Neural cell (in vitro differentiated cells): ENCODE measurements around the gene ELMOD1. TPM values are rescaled to one million over a fixed set of nuclear protein-coding genes. Genes with fewer than 3 reads are reported as not detected.
A peak's percentile ranks its signal among the peaks of the same experiment; 100 is the strongest.

Source experiments
- H2AFZ ChIP-seq: fragments of 200-600, 300-800 bp; sonication (generic), shearing (Covaris generic); 2 replicates; pipeline ENCODE4 v1.6.0; 2014; ENCODE audit warnings: low read depth, mild to moderate bottlenecking, antibody characterized with exemption, low read length, moderate library complexity
- H3F3A ChIP-seq: fragments of 200-600 bp; shearing (Covaris generic); 2 replicates; pipeline ENCODE4 v1.6.1; 2016; ENCODE audit warnings: mild to moderate bottlenecking, moderate library complexity, mixed read lengths, antibody characterized with exemption, low read length; ENCODE audit not compliant: insufficient read depth, poor library complexity, severe bottlenecking
- H3K27ac ChIP-seq: fragments of 200-600, 300-800 bp; sonication (generic), shearing (Covaris generic); 2 replicates; pipeline ENCODE4 v1.5.1; 2014; ENCODE audit warnings: mild to moderate bottlenecking, low read length, moderate library complexity
- H3K27me3 ChIP-seq: fragments of 300-800, 200-600 bp; sonication (generic), shearing (Covaris generic); 2 replicates; pipeline ENCODE4 v1.6.0; 2014; ENCODE audit warnings: mild to moderate bottlenecking, low read depth, low read length, moderate library complexity; ENCODE audit not compliant: insufficient read depth
- H3K36me3 ChIP-seq: fragments of 300-800, 200-600 bp; sonication (generic), shearing (Covaris generic); 2 replicates; pipeline ENCODE4 v1.5.1; 2014; ENCODE audit warnings: mild to moderate bottlenecking, antibody characterized with exemption, low read length, moderate library complexity; ENCODE audit not compliant: insufficient read depth
- H3K4me2 ChIP-seq: fragments of 300-800, 200-600 bp; sonication (generic), shearing (Covaris generic); 2 replicates; pipeline ENCODE4 v1.6.0; 2014; ENCODE audit warnings: mild to moderate bottlenecking, low read length
- H3K4me3 ChIP-seq: fragments of 300-800, 200-600 bp; sonication (generic), shearing (Covaris generic); 2 replicates; pipeline ENCODE4 v1.5.1; 2014; ENCODE audit warnings: mild to moderate bottlenecking, low read length, moderate library complexity
- H3K79me2 ChIP-seq: fragments of 200-600 bp; shearing (Covaris generic); replicated peaks from 2 replicates; pipeline ENCODE4 v1.6.0; 2014; ENCODE audit warnings: mild to moderate bottlenecking, low read length, moderate library complexity; ENCODE audit not compliant: insufficient read depth
- H3K9ac ChIP-seq: fragments of 300-800, 200-600 bp; sonication (generic), shearing (Covaris generic); 2 replicates; pipeline ENCODE4 v1.6.1; 2016; ENCODE audit warnings: mild to moderate bottlenecking, low read length, mixed read lengths
- H3K9me2 ChIP-seq: fragments of 200-600 bp; shearing (Covaris generic); 2 replicates; pipeline ENCODE4 v1.6.1; 2016; ENCODE audit warnings: mild to moderate bottlenecking, low read length, mixed read lengths; ENCODE audit not compliant: insufficient read depth
- H3K9me3 ChIP-seq: fragments of 200-600, 300-800 bp; sonication (generic), shearing (Covaris generic); 2 replicates; pipeline ENCODE4 v1.6.1; 2016; ENCODE audit warnings: mild to moderate bottlenecking, mixed run types, low read length, moderate library complexity, mixed read lengths
- H4K20me1 ChIP-seq: fragments of 200-600 bp; shearing (Covaris generic); 2 replicates; pipeline ENCODE4 v1.6.1; 2016; ENCODE audit warnings: mild to moderate bottlenecking, mixed run types; ENCODE audit not compliant: insufficient read depth
- EP300 ChIP-seq: fragments of 450-650 bp; conservative IDR thresholded peaks from 2 replicates; pipeline ENCODE4 v1.6.1; 2014; ENCODE audit warnings: antibody characterized with exemption, mild to moderate bottlenecking, moderate library complexity; ENCODE audit not compliant: poor library complexity, severe bottlenecking
- EZH2 ChIP-seq: fragments of 200-600, 300-800 bp; shearing (Covaris generic), sonication (generic); IDR thresholded peaks from 2 replicates; pipeline ENCODE4 v1.6.1; 2014; ENCODE audit warnings: antibody characterized with exemption, low read length, borderline replicate concordance, mild to moderate bottlenecking; ENCODE audit not compliant: insufficient read depth, poor library complexity, severe bottlenecking
- MXI1 ChIP-seq: fragments of 450-650 bp; conservative IDR thresholded peaks from 2 replicates; pipeline ENCODE4 v1.6.1; 2014; ENCODE audit warnings: antibody characterized with exemption, mild to moderate bottlenecking; ENCODE audit not compliant: poor library complexity, severe bottlenecking
- POLR2AphosphoS5 ChIP-seq: IDR thresholded peaks from 2 replicates; pipeline ENCODE4 v1.6.1; 2012
- RAD21 ChIP-seq: fragments of 450-650 bp; conservative IDR thresholded peaks from 2 replicates; pipeline ENCODE4 v1.6.1; 2014; ENCODE audit warnings: antibody characterized with exemption, mild to moderate bottlenecking, moderate library complexity
- SMC3 ChIP-seq: fragments of 450-650 bp; conservative IDR thresholded peaks from 2 replicates; pipeline ENCODE4 v1.6.1; 2014; ENCODE audit warnings: antibody characterized with exemption, mild to moderate bottlenecking, moderate library complexity; ENCODE audit not compliant: poor library complexity
- TAF1 ChIP-seq: IDR thresholded peaks from 2 replicates; pipeline ENCODE4 v1.6.1; 2012; ENCODE audit warnings: low read depth
- polyA plus RNA-seq: library from polyadenylated mRNA; depleted of rRNA; stranded (reverse); fragments of >200 nt; gene quantifications from 2 replicates; pipeline ENCODE4 v1.2.3, GENCODE V29; 2014
- TF ChIP-seq, protein P1 (sequence below): fragments of 450-650 bp; IDR thresholded peaks from 2 replicates; pipeline ENCODE4 v1.5.1; 2014; ENCODE audit warnings: antibody characterized with exemption, mild to moderate bottlenecking, moderate library complexity; ENCODE audit not compliant: poor library complexity, severe bottlenecking
- TF ChIP-seq, protein P2 (sequence below): IDR thresholded peaks from 2 replicates; pipeline ENCODE4 v1.6.1; 2012; ENCODE audit warnings: borderline replicate concordance

ELMOD1 gene
- polyA plus RNA-seq, 1 donor from 2014 or later, result 12.5 TPM

DNA sequence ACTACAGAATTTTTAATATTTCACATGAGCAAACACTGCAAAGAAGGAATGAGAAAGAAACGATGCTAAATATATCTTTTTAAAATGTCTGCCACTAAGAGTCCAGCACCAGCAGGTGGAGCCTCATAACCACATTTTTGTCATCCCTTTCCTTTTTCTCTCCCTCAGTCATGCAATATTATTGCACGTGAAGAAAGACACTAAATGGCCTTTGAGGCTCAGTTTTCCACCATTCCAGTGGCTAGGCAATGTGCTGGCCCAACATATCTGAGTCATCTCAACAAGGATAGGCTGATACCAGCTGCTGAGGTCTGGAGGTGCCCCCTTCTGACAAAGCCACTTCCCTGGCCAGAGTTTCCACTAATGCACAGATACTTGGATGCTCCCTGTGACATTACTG, 27.2 kb upstream of the ELMOD1 start:
- Histone ChIP-seq H3F3A (no peaks in the 10 kb centered on the region), H3K9me2 (no peaks in the 10 kb centered on the region), H3K4me2 (peak overlapping the region; percentile 21), H3K27ac (no peak overlapping the region), H3K27me3 (no peaks in the 10 kb centered on the region), H3K4me3 (peak overlapping the region; percentile 87), H3K9ac (peak overlapping the region; percentile 9), H4K20me1 (no peaks in the 10 kb centered on the region), H3K79me2 (no peaks in the 10 kb centered on the region), H3K9me3 (no peaks in the 10 kb centered on the region), H2AFZ (no peak overlapping the region), H3K36me3 (no peaks in the 10 kb centered on the region)
- TF ChIP-seq POLR2AphosphoS5 (no peak), RAD21 (peak; percentile 84), SMC3 (peak; percentile 85), TAF1 (no peak), EP300 (no peak), MXI1 (peak; percentile 50)
- TF ChIP-seq, protein P1, sequence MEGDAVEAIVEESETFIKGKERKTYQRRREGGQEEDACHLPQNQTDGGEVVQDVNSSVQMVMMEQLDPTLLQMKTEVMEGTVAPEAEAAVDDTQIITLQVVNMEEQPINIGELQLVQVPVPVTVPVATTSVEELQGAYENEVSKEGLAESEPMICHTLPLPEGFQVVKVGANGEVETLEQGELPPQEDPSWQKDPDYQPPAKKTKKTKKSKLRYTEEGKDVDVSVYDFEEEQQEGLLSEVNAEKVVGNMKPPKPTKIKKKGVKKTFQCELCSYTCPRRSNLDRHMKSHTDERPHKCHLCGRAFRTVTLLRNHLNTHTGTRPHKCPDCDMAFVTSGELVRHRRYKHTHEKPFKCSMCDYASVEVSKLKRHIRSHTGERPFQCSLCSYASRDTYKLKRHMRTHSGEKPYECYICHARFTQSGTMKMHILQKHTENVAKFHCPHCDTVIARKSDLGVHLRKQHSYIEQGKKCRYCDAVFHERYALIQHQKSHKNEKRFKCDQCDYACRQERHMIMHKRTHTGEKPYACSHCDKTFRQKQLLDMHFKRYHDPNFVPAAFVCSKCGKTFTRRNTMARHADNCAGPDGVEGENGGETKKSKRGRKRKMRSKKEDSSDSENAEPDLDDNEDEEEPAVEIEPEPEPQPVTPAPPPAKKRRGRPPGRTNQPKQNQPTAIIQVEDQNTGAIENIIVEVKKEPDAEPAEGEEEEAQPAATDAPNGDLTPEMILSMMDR, result peak; percentile 85

DNA sequence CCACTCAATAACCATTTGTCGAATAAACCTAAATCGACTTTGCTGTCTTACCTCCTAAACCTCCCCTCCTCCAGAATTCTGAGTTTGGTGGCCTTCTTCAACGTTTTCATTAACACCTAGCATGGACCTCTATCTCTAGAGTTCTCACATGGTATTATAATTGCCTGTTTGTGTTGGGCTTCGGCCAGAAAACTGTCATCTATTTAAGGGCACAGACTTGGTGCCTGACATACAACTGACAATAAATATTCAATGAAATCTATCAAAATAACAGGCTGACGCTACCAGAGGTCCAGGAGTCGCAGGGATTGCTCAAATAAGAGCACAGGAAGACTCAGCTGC, 26.1 kb upstream of the ELMOD1 start:
- H3F3A ChIP-seq, result no peaks in the 10 kb centered on the region
- no peaks in the 10 kb centered on the region for H3K36me3 ChIP-seq
- H3K79me2 ChIP-seq, result no peaks in the 10 kb centered on the region
- H4K20me1 ChIP-seq, result no peaks in the 10 kb centered on the region
- peak overlapping the region; percentile 87 for H3K4me3 ChIP-seq
- peak overlapping the region; percentile 68 for H3K27ac ChIP-seq
- TF ChIP-seq EZH2 (no peak), SMC3 (no peak), MXI1 (no peak), RAD21 (no peak), TAF1 (no peak), EP300 (no peak), POLR2AphosphoS5 (no peak)
- TF ChIP-seq, protein P1, result no peak
- TF ChIP-seq, protein P2, sequence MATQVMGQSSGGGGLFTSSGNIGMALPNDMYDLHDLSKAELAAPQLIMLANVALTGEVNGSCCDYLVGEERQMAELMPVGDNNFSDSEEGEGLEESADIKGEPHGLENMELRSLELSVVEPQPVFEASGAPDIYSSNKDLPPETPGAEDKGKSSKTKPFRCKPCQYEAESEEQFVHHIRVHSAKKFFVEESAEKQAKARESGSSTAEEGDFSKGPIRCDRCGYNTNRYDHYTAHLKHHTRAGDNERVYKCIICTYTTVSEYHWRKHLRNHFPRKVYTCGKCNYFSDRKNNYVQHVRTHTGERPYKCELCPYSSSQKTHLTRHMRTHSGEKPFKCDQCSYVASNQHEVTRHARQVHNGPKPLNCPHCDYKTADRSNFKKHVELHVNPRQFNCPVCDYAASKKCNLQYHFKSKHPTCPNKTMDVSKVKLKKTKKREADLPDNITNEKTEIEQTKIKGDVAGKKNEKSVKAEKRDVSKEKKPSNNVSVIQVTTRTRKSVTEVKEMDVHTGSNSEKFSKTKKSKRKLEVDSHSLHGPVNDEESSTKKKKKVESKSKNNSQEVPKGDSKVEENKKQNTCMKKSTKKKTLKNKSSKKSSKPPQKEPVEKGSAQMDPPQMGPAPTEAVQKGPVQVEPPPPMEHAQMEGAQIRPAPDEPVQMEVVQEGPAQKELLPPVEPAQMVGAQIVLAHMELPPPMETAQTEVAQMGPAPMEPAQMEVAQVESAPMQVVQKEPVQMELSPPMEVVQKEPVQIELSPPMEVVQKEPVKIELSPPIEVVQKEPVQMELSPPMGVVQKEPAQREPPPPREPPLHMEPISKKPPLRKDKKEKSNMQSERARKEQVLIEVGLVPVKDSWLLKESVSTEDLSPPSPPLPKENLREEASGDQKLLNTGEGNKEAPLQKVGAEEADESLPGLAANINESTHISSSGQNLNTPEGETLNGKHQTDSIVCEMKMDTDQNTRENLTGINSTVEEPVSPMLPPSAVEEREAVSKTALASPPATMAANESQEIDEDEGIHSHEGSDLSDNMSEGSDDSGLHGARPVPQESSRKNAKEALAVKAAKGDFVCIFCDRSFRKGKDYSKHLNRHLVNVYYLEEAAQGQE, result no peak
- no peaks in the 10 kb centered on the region for H3K9me3 ChIP-seq
- peak overlapping the region; percentile 90 for H2AFZ ChIP-seq
- no peaks in the 10 kb centered on the region for H3K9me2 ChIP-seq
- H3K4me2 ChIP-seq, result peak overlapping the region; percentile 21
- H3K27me3 ChIP-seq, result no peaks in the 10 kb centered on the region
- H3K9ac ChIP-seq, result peak overlapping the region; percentile 67
